EH (cell line): ENCODE measurements around the gene CADM1.

Experiments used
- DNase-seq: peaks from one replicate; pipeline ENCODE4 v3.0.0-alpha.2; 2015; ENCODE audit warnings: low read depth

CADM1 gene

GRCh38 chr11:115244758-115245157, 259.5 kb downstream of the CADM1 start:
- DNase-seq: no peak

DNA sequence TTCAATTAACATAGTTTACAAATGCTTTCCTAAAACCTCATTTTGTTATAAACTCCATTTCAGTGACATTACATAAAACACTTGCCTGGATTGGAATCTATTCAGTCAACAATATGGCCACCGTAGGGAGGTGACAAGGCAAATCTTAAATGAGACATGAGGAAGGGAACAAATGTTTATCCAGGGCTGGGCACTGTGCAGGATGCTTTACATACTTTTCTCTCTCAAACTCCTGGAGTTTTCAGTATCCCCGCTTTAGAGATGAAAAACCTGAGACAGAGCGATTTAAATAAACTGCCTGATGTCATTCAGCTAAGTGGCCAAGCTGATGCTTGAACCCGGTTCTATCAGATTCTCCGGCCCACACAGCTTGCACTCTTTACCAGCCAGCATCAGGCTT, 259.9 kb downstream of the CADM1 start:
- DNase-seq: no peak

GRCh38 chr11:115242982-115243381, 261.2 kb downstream of the CADM1 start:
- DNase-seq: no peak

GRCh38 chr11:115241899-115242298, 262.3 kb downstream of the CADM1 start:
- no peak for DNase-seq

GRCh38 chr11:115238791-115239190, 265.4 kb downstream of the CADM1 start:
- DNase-seq: no peak

- no peak for DNase-seq
Measured at GRCh38 chr11:115238086-115238485, 266.1 kb downstream of the CADM1 start.

DNA sequence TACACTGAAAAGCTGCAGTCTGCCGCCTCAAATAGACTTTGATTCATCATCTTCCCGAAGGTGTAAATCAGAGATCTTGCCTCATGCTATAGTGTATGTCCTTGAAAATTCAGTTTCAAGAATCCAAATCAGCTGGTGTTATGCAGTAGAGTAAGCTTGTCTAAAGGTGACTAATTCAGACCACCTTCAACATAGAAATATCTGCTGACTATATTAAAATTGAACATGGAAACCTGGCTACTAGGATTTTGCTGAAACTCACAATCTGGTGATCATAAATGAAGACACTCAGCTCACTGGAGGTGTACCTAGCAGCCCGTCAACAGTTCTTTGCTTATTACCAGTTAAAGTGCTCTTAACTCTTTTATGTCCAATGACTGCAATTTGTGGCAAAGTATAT, 266.6 kb downstream of the CADM1 start:
- no peak for DNase-seq

GRCh38 chr11:115234794-115235193, 269.4 kb downstream of the CADM1 start:
- DNase-seq: no peak

DNA sequence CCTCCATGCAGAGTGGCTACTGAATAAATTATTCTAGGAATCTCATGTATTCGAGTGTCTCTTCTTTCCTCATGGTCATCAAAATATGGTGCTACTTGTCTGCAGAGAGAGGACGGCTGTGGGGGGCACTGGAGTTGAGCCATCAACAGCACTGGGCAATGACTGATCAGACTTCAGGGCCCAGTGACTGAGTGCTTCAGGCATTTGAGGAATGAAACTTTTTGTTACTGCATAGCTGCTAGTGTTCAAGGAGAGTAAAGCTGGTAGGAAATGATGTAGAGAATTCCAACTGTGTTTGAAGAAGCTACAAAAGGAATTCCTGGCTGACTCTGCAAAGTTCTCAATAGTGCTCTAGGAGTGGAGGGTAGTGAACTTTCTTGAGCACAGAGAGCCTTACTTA, 277.7 kb downstream of the CADM1 start:
- peak; percentile 94 for DNase-seq

- DNase-seq: no peak
Measured at GRCh38 chr11:115224551-115224950, 279.7 kb downstream of the CADM1 start.

DNA sequence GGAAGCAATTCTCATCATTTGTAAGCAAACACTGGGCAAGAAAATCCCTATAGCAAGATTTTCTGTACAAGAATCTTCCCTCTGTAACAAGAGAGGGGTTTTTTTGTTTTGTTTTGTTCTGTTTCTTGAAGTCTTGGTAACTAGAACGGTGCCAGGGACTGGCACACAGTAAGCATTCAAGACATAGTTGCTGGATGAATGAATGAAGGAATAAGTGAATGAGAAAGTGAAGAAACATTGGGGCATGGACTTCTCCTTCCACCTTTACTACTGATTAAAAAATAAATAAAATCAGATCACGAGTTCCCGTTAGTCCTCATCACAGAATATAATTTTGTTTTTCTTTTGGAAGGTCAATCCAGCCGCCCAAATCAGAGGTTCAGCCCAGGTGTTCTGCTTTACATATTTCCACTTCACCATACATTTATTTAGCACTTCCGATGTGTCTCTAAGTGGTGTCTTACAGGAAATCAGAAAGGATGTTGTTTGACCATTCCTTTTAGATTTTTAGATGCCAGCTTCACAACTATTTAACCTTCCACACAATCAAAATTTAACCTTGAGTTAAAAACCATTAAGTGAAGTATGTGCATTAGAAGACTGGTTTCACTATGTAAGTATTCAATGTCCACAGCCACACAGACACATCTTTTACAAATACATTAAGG, 281.2 kb downstream of the CADM1 start:
- no peak for DNase-seq

- peak; percentile 74 for DNase-seq
Measured at GRCh38 chr11:115222218-115222862, 281.9 kb downstream of the CADM1 start.

GRCh38 chr11:115221461-115222069, 282.6 kb downstream of the CADM1 start:
- DNase-seq: no peak

- DNase-seq: no peak
Measured at GRCh38 chr11:115220911-115221310, 283.3 kb downstream of the CADM1 start.

DNA sequence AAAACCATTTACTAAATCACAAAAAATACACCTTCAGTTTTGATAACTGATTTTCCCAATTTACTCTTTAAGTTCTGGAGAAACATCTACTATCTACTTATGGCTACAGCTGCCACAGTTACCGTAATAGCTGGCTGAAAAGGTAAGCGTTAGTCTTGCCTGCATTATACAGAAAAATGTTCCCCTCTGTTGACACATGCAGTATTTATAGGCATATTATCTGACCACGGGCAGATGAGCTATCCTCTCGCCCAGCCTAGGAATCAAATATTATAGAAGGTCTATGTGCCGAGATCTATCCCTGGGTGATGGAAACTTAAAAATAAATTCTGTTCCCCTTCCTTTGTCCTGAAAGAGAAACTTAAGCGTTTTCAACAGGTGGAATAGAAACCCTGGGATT, 283.8 kb downstream of the CADM1 start:
- no peak for DNase-seq

DNA sequence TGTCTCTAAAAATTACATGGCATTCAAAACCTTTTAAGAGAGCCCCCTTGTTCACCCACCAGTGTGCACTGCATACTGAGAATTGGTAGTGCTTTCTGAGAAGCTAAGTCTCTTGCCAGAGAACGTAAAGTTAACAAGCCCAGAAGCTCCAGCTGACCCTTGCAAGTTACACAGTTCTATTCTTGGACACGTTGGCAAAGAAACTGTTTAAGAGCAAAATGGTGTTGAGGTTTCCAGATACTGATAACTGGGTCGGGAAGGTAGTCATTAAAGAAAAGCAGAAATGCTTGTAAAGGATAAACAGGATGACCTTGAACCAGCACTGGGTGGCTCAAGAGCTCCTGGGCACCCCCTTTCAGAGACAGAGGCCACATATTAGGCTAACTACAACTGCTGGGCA, 284.8 kb downstream of the CADM1 start:
- DNase-seq: no peak

GRCh38 chr11:115217726-115218311, 286.4 kb downstream of the CADM1 start:
- DNase-seq: no peak

- no peak for DNase-seq
Measured at GRCh38 chr11:115215694-115216617, 288.3 kb downstream of the CADM1 start.

DNA sequence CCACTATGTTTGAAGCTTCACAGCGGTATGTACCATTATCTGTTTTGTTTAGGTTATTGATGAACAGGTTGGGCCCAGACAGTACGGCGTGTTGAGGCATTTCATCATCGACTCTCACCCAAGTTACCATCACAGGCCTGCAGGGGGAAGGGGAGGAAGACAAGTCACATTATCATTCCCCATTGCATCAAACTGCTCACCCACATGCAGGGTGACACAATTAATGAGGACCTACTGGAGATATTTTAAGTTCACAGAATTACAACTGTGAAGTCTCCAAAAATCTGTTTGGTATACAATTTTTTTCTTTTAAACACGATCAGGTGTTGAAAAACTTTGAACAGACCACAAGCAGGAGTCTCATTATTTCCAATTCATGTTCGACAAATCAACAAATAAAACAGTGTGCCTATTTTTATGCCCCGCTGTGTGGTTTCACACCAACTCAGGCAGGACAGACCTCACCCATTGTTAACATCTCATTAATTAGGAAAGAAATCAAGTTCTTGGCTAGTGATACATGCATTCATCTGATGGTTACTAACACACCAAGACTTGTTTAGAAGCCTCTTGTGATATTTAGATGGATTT, 289.5 kb downstream of the CADM1 start:
- no peak for DNase-seq

GRCh38 chr11:115213007-115213406, 291.2 kb downstream of the CADM1 start:
- no peak for DNase-seq

DNA sequence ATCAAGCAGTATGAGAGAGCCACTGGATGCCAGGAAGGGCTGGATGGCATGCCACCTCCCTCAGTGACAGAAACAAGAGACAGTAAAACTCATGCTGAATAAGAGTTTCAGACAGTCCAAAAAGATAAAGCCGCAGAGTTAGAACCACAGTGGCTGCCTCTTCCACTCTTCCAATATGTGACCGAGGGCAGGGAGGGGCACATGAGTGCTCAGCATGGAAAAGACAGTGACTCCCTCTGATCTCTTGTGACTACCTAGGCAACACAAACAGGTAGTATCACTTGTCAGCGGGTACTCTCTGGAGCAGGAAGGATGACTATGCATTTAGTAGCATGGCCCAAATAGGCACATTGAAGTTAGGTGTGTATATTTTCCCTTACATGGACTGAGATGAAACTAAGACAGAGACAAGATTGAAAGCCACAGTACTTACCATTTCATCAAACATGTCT, 295.4 kb downstream of the CADM1 start:
- no peak for DNase-seq

DNA sequence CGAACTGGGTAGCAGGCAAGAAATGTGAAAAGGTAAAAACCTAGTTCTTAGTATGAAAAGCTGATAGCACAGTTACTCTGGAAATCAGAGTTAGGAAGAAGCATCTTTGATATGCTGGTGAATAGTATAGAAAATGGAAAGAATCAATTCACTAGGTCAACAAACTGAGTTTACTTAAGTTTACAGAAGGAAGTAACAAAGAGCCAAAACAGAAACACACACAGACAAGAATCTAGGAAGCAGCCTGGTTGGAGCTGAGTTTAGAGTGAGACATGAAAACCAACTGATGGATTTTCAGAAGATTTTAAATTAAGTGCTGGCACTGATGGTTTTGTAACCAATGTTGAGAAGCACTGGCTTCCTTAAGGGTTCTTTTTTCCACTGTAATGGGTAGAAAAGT, 296.3 kb downstream of the CADM1 start:
- no peak for DNase-seq
